NCI-H1694 (cell line): Measurements from ENCODE around the gene PELI3.
A peak's percentile ranks its signal among the peaks of the same experiment; 100 is the strongest.

Experiments
- DNase-seq: peaks from one replicate; lab custom pipeline; 2025; lab: John Stamatoyannopoulos, UW

The PELI3 gene

GRCh38 chr11:66505276-66505816 lies 38.6 kb downstream of the PELI3 start:
- DNase-seq = no peak

- no peak for DNase-seq
Observed at GRCh38 chr11:66509131-66509561, 42.4 kb downstream of the PELI3 start.

GRCh38 chr11:66510271-66510989 lies 43.7 kb downstream of the PELI3 start, which contains the start of gene BBS1:
BBS1 (plus strand) TSS chr11:66510635; CDS start chr11:66510660, 25 bp downstream.
- peak; percentile 55 for DNase-seq

- no peak for DNase-seq
Observed at GRCh38 chr11:66510990-66511339, 44.3 kb downstream of the PELI3 start.

- DNase-seq = no peak
Observed at GRCh38 chr11:66523611-66524010, 56.9 kb downstream of the PELI3 start.

- DNase-seq = no peak
Observed at GRCh38 chr11:66524304-66525040, 57.8 kb downstream of the PELI3 start.
